GM23338 (cell line): ENCODE measurements around the gene TINCR. TPM values are rescaled to one million over a fixed set of nuclear protein-coding genes. Genes with fewer than 3 reads are reported as not detected.

Source experiments
- ATAC-seq: fragments of 200-7000 bp; cut with Tn5 transposase; 3 replicates; pipeline ENCODE4 v1.9.1; 2020
- DNase-seq: peaks from one replicate; pipeline ENCODE4 v3.0.0-alpha.2; 2015; ENCODE audit warnings: low spot score
- H2AFZ ChIP-seq: fragments of 200-600 bp; sonication (generic); 2 replicates; pipeline ENCODE4 v1.8.0; 2016; ENCODE audit warnings: antibody characterized with exemption, mild to moderate bottlenecking, moderate library complexity
- H3F3A ChIP-seq: fragments of 200-600 bp; sonication (generic); replicated peaks from 2 replicates; pipeline ENCODE4 v1.8.0; 2017; ENCODE audit warnings: antibody characterized with exemption, mixed run types, low read depth
- H3K27ac ChIP-seq: fragments of 200-600 bp; sonication (generic); 2 replicates; pipeline ENCODE4 v1.6.1; 2016; ENCODE audit warnings: low read depth
- H3K27me3 ChIP-seq: fragments of 200-600 bp; sonication (generic); 2 replicates; pipeline ENCODE4 v1.8.0; 2016; ENCODE audit warnings: mild to moderate bottlenecking, mixed run types, moderate library complexity; ENCODE audit not compliant: insufficient read depth
- H3K36me3 ChIP-seq: fragments of 200-600 bp; sonication (generic); 2 replicates; pipeline ENCODE4 v1.8.0; 2016; ENCODE audit warnings: mild to moderate bottlenecking; ENCODE audit not compliant: insufficient read depth
- H3K4me1 ChIP-seq: fragments of 200-600 bp; sonication (generic); 2 replicates; pipeline ENCODE4 v1.8.0; 2016; ENCODE audit warnings: mild to moderate bottlenecking, moderate library complexity; ENCODE audit not compliant: insufficient read depth
- H3K4me2 ChIP-seq: fragments of 200-600 bp; sonication (generic); 2 replicates; pipeline ENCODE4 v1.7.1; 2017; ENCODE audit warnings: mixed run types
- H3K4me3 ChIP-seq: fragments of 200-600 bp; sonication (generic); 2 replicates; pipeline ENCODE4 v1.6.1; 2016; ENCODE audit warnings: mixed run types
- H3K79me2 ChIP-seq: fragments of 200-600 bp; sonication (generic); replicated peaks from 2 replicates; pipeline ENCODE4 v1.8.0; 2017; ENCODE audit warnings: mild to moderate bottlenecking; ENCODE audit not compliant: insufficient read depth
- H3K9me2 ChIP-seq: fragments of 200-600 bp; sonication (generic); 2 replicates; pipeline ENCODE4 v1.8.0; 2017; ENCODE audit not compliant: insufficient read depth
- H4K20me1 ChIP-seq: fragments of 200-600 bp; sonication (generic); replicated peaks from 2 replicates; pipeline ENCODE4 v1.8.0; 2017; ENCODE audit warnings: mild to moderate bottlenecking; ENCODE audit not compliant: insufficient read depth
- H3K27ac Mint-ChIP-seq: 2 replicates; pipeline ENCODE4 v1.8.0; 2020; ENCODE audit warnings: inconsistent platforms, mild to moderate bottlenecking, moderate library complexity, mixed read lengths
- H3K27me3 Mint-ChIP-seq: 3 replicates; pipeline ENCODE4 v1.8.0; 2022; ENCODE audit warnings: low read depth, mild to moderate bottlenecking, moderate library complexity, mixed read lengths, inconsistent platforms; ENCODE audit not compliant: insufficient read depth, poor library complexity
- H3K36me3 Mint-ChIP-seq: 3 replicates; pipeline ENCODE4 v1.8.0; 2021; ENCODE audit warnings: low read depth, mild to moderate bottlenecking, inconsistent platforms, moderate library complexity, mixed read lengths
- H3K4me1 Mint-ChIP-seq: 3 replicates; pipeline ENCODE4 v1.8.0; 2020; ENCODE audit warnings: mild to moderate bottlenecking, inconsistent platforms, mixed read lengths
- H3K4me3 Mint-ChIP-seq: 3 replicates; pipeline ENCODE4 v1.8.0; 2021; ENCODE audit warnings: moderate library complexity, mild to moderate bottlenecking, inconsistent platforms, mixed read lengths
- H3K9me3 Mint-ChIP-seq: 3 replicates; pipeline ENCODE4 v1.8.0; 2020; ENCODE audit warnings: moderate library complexity, mild to moderate bottlenecking, inconsistent platforms, mixed read lengths
- EZH2 ChIP-seq: fragments of 200-600 bp; sonication (generic); IDR thresholded peaks from one replicate; pipeline ENCODE4 v1.8.0; 2017; ENCODE audit warnings: antibody characterized with exemption, mild to moderate bottlenecking, low read depth; ENCODE audit not compliant: unreplicated experiment
- EZH2phosphoT487 ChIP-seq: fragments of 200-600 bp; sonication (generic); IDR thresholded peaks from one replicate; pipeline ENCODE4 v1.8.1; 2018; ENCODE audit warnings: antibody characterized with exemption; ENCODE audit not compliant: unreplicated experiment
- JUNB ChIP-seq: IDR thresholded peaks from one replicate; pipeline ENCODE4 v1.6.1; 2016; ENCODE audit warnings: antibody characterized with exemption; ENCODE audit not compliant: unreplicated experiment
- STAT1 ChIP-seq: IDR thresholded peaks from one replicate; pipeline ENCODE4 v1.6.1; 2016; ENCODE audit warnings: antibody characterized with exemption; ENCODE audit not compliant: unreplicated experiment
- ZNF331 ChIP-seq: fragments of 250-450 bp; sonication (Bioruptor Pico); IDR thresholded peaks from 2 replicates; pipeline ENCODE4 v1.5.0; 2020; ENCODE audit warnings: low read depth, mild to moderate bottlenecking, moderate library complexity
- polyA plus RNA-seq: library from polyadenylated mRNA; unstranded; fragments of >200 nt; fragmentation: Nextera tagmentation; extraction: Ambion mirVana; gene quantifications from 2 replicates; pipeline ENCODE4 v1.2.1, GENCODE V29; 2016
- total RNA-seq: library from RNA; depleted of rRNA; stranded (reverse); fragments of >200 nt; shearing (Covaris generic); gene quantifications from 2 replicates; pipeline ENCODE4 v1.2.3, GENCODE V29; 2014
- TF ChIP-seq, protein P1 (sequence below): IDR thresholded peaks from one replicate; pipeline ENCODE4 v1.6.1; 2018; ENCODE audit warnings: antibody characterized with exemption; ENCODE audit not compliant: unreplicated experiment
- TF ChIP-seq, protein P2 (sequence below): IDR thresholded peaks from 2 replicates; pipeline ENCODE4 v1.6.1; 2016; ENCODE audit warnings: antibody characterized with exemption
- TF ChIP-seq, protein P3 (sequence below), 2 experiments: fragments of 200-600 bp in 1 of 2; sonication (generic) in 1 of 2; conservative IDR thresholded peaks; 2 replicates each; pipeline versions ENCODE4 v1.5.1 to v1.6.1; 2016 to 2017; ENCODE audit warnings: antibody characterized with exemption in 2 of 2, low read depth in 2 of 2, mild to moderate bottlenecking in 2 of 2, moderate library complexity in 1 of 2

Gene TINCR
- total and polyA plus RNA-seq, 2 experiments from 2014 or later: 0.42 to 0.97 TPM

DNA sequence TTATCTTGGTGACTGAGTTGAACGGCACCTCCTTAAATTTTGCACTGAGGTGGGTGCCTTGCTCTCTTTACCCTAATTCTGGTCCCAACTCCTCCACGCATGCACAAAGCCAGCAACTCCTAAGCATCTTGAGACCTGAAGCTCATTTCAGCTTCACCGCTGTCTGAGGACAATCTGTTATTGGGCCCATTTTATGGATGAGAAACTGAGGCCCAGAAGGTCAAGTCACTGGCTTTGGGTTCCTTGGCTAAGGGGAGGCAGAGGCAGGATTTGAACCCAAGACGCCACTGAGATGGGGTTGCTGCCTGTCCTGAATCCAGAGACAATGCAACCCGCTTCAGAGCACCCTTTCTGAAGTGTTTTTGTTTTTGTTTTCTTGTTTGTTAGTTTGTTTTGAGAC, 22.7 kb downstream of the TINCR start (continued):
- TF ChIP-seq, protein P1, sequence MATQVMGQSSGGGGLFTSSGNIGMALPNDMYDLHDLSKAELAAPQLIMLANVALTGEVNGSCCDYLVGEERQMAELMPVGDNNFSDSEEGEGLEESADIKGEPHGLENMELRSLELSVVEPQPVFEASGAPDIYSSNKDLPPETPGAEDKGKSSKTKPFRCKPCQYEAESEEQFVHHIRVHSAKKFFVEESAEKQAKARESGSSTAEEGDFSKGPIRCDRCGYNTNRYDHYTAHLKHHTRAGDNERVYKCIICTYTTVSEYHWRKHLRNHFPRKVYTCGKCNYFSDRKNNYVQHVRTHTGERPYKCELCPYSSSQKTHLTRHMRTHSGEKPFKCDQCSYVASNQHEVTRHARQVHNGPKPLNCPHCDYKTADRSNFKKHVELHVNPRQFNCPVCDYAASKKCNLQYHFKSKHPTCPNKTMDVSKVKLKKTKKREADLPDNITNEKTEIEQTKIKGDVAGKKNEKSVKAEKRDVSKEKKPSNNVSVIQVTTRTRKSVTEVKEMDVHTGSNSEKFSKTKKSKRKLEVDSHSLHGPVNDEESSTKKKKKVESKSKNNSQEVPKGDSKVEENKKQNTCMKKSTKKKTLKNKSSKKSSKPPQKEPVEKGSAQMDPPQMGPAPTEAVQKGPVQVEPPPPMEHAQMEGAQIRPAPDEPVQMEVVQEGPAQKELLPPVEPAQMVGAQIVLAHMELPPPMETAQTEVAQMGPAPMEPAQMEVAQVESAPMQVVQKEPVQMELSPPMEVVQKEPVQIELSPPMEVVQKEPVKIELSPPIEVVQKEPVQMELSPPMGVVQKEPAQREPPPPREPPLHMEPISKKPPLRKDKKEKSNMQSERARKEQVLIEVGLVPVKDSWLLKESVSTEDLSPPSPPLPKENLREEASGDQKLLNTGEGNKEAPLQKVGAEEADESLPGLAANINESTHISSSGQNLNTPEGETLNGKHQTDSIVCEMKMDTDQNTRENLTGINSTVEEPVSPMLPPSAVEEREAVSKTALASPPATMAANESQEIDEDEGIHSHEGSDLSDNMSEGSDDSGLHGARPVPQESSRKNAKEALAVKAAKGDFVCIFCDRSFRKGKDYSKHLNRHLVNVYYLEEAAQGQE: no peak
- TF ChIP-seq ZNF331 (CRISPR knock-in tag): no peak
- TF ChIP-seq, protein P2, sequence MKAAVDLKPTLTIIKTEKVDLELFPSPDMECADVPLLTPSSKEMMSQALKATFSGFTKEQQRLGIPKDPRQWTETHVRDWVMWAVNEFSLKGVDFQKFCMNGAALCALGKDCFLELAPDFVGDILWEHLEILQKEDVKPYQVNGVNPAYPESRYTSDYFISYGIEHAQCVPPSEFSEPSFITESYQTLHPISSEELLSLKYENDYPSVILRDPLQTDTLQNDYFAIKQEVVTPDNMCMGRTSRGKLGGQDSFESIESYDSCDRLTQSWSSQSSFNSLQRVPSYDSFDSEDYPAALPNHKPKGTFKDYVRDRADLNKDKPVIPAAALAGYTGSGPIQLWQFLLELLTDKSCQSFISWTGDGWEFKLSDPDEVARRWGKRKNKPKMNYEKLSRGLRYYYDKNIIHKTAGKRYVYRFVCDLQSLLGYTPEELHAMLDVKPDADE: no peak
- no peak for TF ChIP-seq EZH2
- TF ChIP-seq, protein P3, sequence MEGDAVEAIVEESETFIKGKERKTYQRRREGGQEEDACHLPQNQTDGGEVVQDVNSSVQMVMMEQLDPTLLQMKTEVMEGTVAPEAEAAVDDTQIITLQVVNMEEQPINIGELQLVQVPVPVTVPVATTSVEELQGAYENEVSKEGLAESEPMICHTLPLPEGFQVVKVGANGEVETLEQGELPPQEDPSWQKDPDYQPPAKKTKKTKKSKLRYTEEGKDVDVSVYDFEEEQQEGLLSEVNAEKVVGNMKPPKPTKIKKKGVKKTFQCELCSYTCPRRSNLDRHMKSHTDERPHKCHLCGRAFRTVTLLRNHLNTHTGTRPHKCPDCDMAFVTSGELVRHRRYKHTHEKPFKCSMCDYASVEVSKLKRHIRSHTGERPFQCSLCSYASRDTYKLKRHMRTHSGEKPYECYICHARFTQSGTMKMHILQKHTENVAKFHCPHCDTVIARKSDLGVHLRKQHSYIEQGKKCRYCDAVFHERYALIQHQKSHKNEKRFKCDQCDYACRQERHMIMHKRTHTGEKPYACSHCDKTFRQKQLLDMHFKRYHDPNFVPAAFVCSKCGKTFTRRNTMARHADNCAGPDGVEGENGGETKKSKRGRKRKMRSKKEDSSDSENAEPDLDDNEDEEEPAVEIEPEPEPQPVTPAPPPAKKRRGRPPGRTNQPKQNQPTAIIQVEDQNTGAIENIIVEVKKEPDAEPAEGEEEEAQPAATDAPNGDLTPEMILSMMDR (conservative IDR thresholded peaks at IDR 0.05; ENCODE audit: low read depth in 2 of 2): no peak
- TF ChIP-seq JUNB: no peak
- TF ChIP-seq STAT1: no peak

DNA sequence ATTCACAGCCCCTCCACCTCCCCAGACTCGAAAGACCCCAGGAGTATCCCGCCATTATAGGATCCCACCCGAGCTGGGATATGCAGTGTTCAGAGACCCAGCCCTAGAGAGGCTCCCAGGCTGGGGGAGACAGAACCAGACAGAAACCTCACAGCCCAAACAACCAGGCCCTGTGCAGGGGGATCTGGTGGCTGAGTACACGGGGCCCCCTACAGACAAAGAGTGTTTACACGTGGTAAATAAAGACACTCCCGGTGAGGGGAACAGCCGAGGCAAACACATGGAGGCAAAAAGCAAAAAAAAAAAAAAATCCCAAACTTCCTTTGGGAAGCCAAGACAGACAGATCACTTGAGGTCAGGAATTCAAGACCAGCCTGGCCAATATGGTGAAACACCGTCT, 25.1 kb downstream of the TINCR start:
- peaks cover 8% of the 10 kb centered on the region for H3K4me1 ChIP-seq
- H3K27ac ChIP-seq: no peak overlapping the region
- H3K4me3 ChIP-seq: no peak overlapping the region
- no peaks in the 10 kb centered on the region for H3K9me2 ChIP-seq
- DNase-seq (peak; percentile 58), ATAC-seq (peak; percentile 60)
- Mint-ChIP-seq H3K27me3 (peaks cover 9% of the 10 kb centered on the region), H3K36me3 (no peaks in the 10 kb centered on the region), H3K9me3 (no peaks in the 10 kb centered on the region), H3K4me1 (peaks cover 5% of the 10 kb centered on the region), H3K27ac (peak overlapping the region; percentile 31; the same call in 1 of the 2 replicates), H3K4me3 (no peak overlapping the region; the same call in 2 of the 3 replicates)
- no peak overlapping the region for H2AFZ ChIP-seq
- no peak overlapping the region for H3K4me2 ChIP-seq
- no peaks in the 10 kb centered on the region for H3K36me3 ChIP-seq
- no peaks in the 10 kb centered on the region for H4K20me1 ChIP-seq
- H3F3A ChIP-seq: no peaks in the 10 kb centered on the region; the same call in 1 of the 2 replicates
- no peaks in the 10 kb centered on the region for H3K79me2 ChIP-seq
- H3K27me3 ChIP-seq: no peaks in the 10 kb centered on the region
- no peak for TF ChIP-seq EZH2phosphoT487
- TF ChIP-seq, protein P3 (conservative IDR thresholded peaks at IDR 0.05; ENCODE audit: low read depth in 2 of 2): peak; percentile 32 to 63; a peak in 2 of 4 replicates
